Activated CD4-positive, alpha-beta T cell treated with anti-CD3 and anti-CD28 coated beads, Interleukin-2, amount 10 ng/mL, durations not matched to agents 24 days and 14 days (primary cell): ENCODE measurements around the gene EIF4E2. TPM values are rescaled to one million over a fixed set of nuclear protein-coding genes. Genes with fewer than 3 reads are reported as not detected.

ENCODE experiments used
- DNase-seq: peaks from one replicate; pipeline ENCODE4 v3.0.0; 2022
- H3K27ac Mint-ChIP-seq: one replicate; pipeline ENCODE4 v1.8.0; 2022; ENCODE audit warnings: mild to moderate bottlenecking, mixed read lengths
- H3K27me3 Mint-ChIP-seq: one replicate; pipeline ENCODE4 v1.8.0; 2022; ENCODE audit warnings: mixed read lengths
- H3K36me3 Mint-ChIP-seq: one replicate; pipeline ENCODE4 v1.8.0; 2022; ENCODE audit warnings: low read depth, mild to moderate bottlenecking, mixed read lengths
- H3K4me1 Mint-ChIP-seq: one replicate; pipeline ENCODE4 v1.8.0; 2021; ENCODE audit warnings: mixed read lengths
- H3K4me3 Mint-ChIP-seq: one replicate; pipeline ENCODE4 v1.8.0; 2022; ENCODE audit warnings: mild to moderate bottlenecking, moderate library complexity, mixed read lengths
- H3K9me3 Mint-ChIP-seq: one replicate; pipeline ENCODE4 v1.8.0; 2021; ENCODE audit warnings: mixed read lengths
- intact Hi-C: fragments of 100-400 bp; cut with micrococcal nuclease; formaldehyde crosslinking; loops from one replicate; pipeline ENCODE4 v1.15.1; 2023
- total RNA-seq: library from RNA; stranded (reverse); gene quantifications from 2 replicates; pipeline ENCODE4 v1.2.3, GENCODE V29; 2022

The EIF4E2 gene
- total RNA-seq, 1 donor from 2014 or later, result 93.2 TPM

GRCh38 chr2:232574674-232575403 lies 24.4 kb downstream of the EIF4E2 start:
- Mint-ChIP-seq H3K36me3 (peaks cover 29% of the 10 kb centered on the region), H3K9me3 (no peaks in the 10 kb centered on the region), H3K27ac (no peak overlapping the region), H3K4me3 (no peak overlapping the region), H3K27me3 (no peaks in the 10 kb centered on the region), H3K4me1 (peaks cover under 1% of the 10 kb centered on the region)
- DNase-seq, result no peak
- intact Hi-C loops, result no loop called here

GRCh38 chr2:232575404-232575746 lies 24.9 kb downstream of the EIF4E2 start:
- Mint-ChIP-seq H3K27ac (no peak overlapping the region), H3K27me3 (no peaks in the 10 kb centered on the region), H3K4me1 (peaks cover 6% of the 10 kb centered on the region), H3K36me3 (peaks cover 28% of the 10 kb centered on the region), H3K9me3 (no peaks in the 10 kb centered on the region), H3K4me3 (no peak overlapping the region)
- no peak for DNase-seq
- intact Hi-C loops, result no loop called here

- Mint-ChIP-seq H3K27me3 (no peaks in the 10 kb centered on the region), H3K9me3 (no peaks in the 10 kb centered on the region), H3K4me1 (peaks cover 9% of the 10 kb centered on the region), H3K36me3 (peaks cover 31% of the 10 kb centered on the region), H3K4me3 (no peak overlapping the region), H3K27ac (no peak overlapping the region)
- intact Hi-C loops, result no loop called here
- no peak for DNase-seq
Measured at GRCh38 chr2:232576995-232577394, 26.5 kb downstream of the EIF4E2 start.

GRCh38 chr2:232577841-232578240 lies 27.4 kb downstream of the EIF4E2 start:
- H3K4me1 Mint-ChIP-seq, result peaks cover 9% of the 10 kb centered on the region
- peaks cover 37% of the 10 kb centered on the region for H3K36me3 Mint-ChIP-seq
- H3K9me3 Mint-ChIP-seq, result no peaks in the 10 kb centered on the region
- no peaks in the 10 kb centered on the region for H3K27me3 Mint-ChIP-seq
- no peak for DNase-seq
- intact Hi-C loops, result no loop called here
- H3K4me3 Mint-ChIP-seq, result no peak overlapping the region
- no peak overlapping the region for H3K27ac Mint-ChIP-seq

- no peaks in the 10 kb centered on the region for H3K27me3 Mint-ChIP-seq
- no peaks in the 10 kb centered on the region for H3K9me3 Mint-ChIP-seq
- DNase-seq, result no peak
- H3K4me1 Mint-ChIP-seq, result peaks cover 9% of the 10 kb centered on the region
- no peak overlapping the region for H3K4me3 Mint-ChIP-seq
- intact Hi-C loops, result no loop called here
- peaks cover 36% of the 10 kb centered on the region for H3K36me3 Mint-ChIP-seq
- no peak overlapping the region for H3K27ac Mint-ChIP-seq
Measured at GRCh38 chr2:232578626-232579025, 28.1 kb downstream of the EIF4E2 start.

GRCh38 chr2:232580648-232580981 lies 30.1 kb downstream of the EIF4E2 start:
- Mint-ChIP-seq H3K9me3 (no peaks in the 10 kb centered on the region), H3K4me1 (peaks cover 9% of the 10 kb centered on the region), H3K27ac (no peak overlapping the region), H3K4me3 (no peak overlapping the region), H3K27me3 (no peaks in the 10 kb centered on the region), H3K36me3 (peaks cover 34% of the 10 kb centered on the region)
- no peak for DNase-seq
- intact Hi-C loops, result no loop called here

GRCh38 chr2:232581725-232582124 lies 31.2 kb downstream of the EIF4E2 start:
- intact Hi-C loops, result no loop called here
- peaks cover 9% of the 10 kb centered on the region for H3K4me1 Mint-ChIP-seq
- peaks cover 30% of the 10 kb centered on the region for H3K36me3 Mint-ChIP-seq
- no peak overlapping the region for H3K4me3 Mint-ChIP-seq
- no peak for DNase-seq
- no peak overlapping the region for H3K27ac Mint-ChIP-seq
- no peaks in the 10 kb centered on the region for H3K9me3 Mint-ChIP-seq
- H3K27me3 Mint-ChIP-seq, result no peaks in the 10 kb centered on the region

- H3K36me3 Mint-ChIP-seq, result peaks cover 27% of the 10 kb centered on the region
- H3K27me3 Mint-ChIP-seq, result no peaks in the 10 kb centered on the region
- DNase-seq, result no peak
- peaks cover 9% of the 10 kb centered on the region for H3K4me1 Mint-ChIP-seq
- no peak overlapping the region for H3K4me3 Mint-ChIP-seq
- no peak overlapping the region for H3K27ac Mint-ChIP-seq
- intact Hi-C loops, result no loop called here
- no peaks in the 10 kb centered on the region for H3K9me3 Mint-ChIP-seq
Measured at GRCh38 chr2:232584238-232584637, 33.7 kb downstream of the EIF4E2 start.

GRCh38 chr2:232586943-232587505 lies 36.5 kb downstream of the EIF4E2 start:
- Mint-ChIP-seq H3K27me3 (no peaks in the 10 kb centered on the region), H3K9me3 (no peaks in the 10 kb centered on the region), H3K27ac (no peak overlapping the region), H3K4me1 (no peaks in the 10 kb centered on the region), H3K36me3 (peaks cover 16% of the 10 kb centered on the region), H3K4me3 (no peak overlapping the region)
- DNase-seq, result no peak
- intact Hi-C loops, result no loop called here

GRCh38 chr2:232587512-232587911 lies 37.0 kb downstream of the EIF4E2 start:
- intact Hi-C loops, result no loop called here
- H3K4me1 Mint-ChIP-seq, result no peaks in the 10 kb centered on the region
- no peak overlapping the region for H3K27ac Mint-ChIP-seq
- no peaks in the 10 kb centered on the region for H3K9me3 Mint-ChIP-seq
- no peak overlapping the region for H3K4me3 Mint-ChIP-seq
- peaks cover 12% of the 10 kb centered on the region for H3K36me3 Mint-ChIP-seq
- no peaks in the 10 kb centered on the region for H3K27me3 Mint-ChIP-seq
- DNase-seq, result no peak

GRCh38 chr2:232588031-232588430 lies 37.5 kb downstream of the EIF4E2 start:
- no peak for DNase-seq
- intact Hi-C loops, result no loop called here
- Mint-ChIP-seq H3K4me3 (no peak overlapping the region), H3K36me3 (peaks cover 10% of the 10 kb centered on the region), H3K9me3 (no peaks in the 10 kb centered on the region), H3K27ac (no peak overlapping the region), H3K4me1 (peaks cover 3% of the 10 kb centered on the region), H3K27me3 (no peaks in the 10 kb centered on the region)

GRCh38 chr2:232588680-232589585 lies 38.4 kb downstream of the EIF4E2 start:
- DNase-seq, result no peak
- H3K27me3 Mint-ChIP-seq, result no peaks in the 10 kb centered on the region
- H3K36me3 Mint-ChIP-seq, result peaks cover 5% of the 10 kb centered on the region
- H3K4me3 Mint-ChIP-seq, result no peak overlapping the region
- intact Hi-C loops, result no loop called here
- H3K27ac Mint-ChIP-seq, result no peak overlapping the region
- no peaks in the 10 kb centered on the region for H3K9me3 Mint-ChIP-seq
- H3K4me1 Mint-ChIP-seq, result peaks cover 8% of the 10 kb centered on the region

- Mint-ChIP-seq H3K4me1 (peaks cover 8% of the 10 kb centered on the region), H3K4me3 (peak overlapping the region; percentile 22), H3K27me3 (no peaks in the 10 kb centered on the region), H3K36me3 (no peaks in the 10 kb centered on the region), H3K27ac (peak overlapping the region; percentile 88), H3K9me3 (no peaks in the 10 kb centered on the region)
- no peak for DNase-seq
- intact Hi-C loops, result no loop called here
Measured at GRCh38 chr2:232592772-232593395, 42.4 kb downstream of the EIF4E2 start.

GRCh38 chr2:232593982-232594381 lies 43.5 kb downstream of the EIF4E2 start:
- Mint-ChIP-seq H3K27ac (no peak overlapping the region), H3K27me3 (no peaks in the 10 kb centered on the region), H3K4me1 (peaks cover 8% of the 10 kb centered on the region), H3K9me3 (no peaks in the 10 kb centered on the region), H3K36me3 (no peaks in the 10 kb centered on the region), H3K4me3 (no peak overlapping the region)
- DNase-seq, result no peak
- intact Hi-C loops, result no loop called here
